Astrocyte (in vitro differentiated cells and primary cell): Measurements from ENCODE around the gene NCCRP1. TPM values are rescaled to one million over a fixed set of nuclear protein-coding genes. Genes with fewer than 3 reads are reported as not detected.
"Not testable (repeated sequence)": the region's sequence is repeated elsewhere in the genome, so short reads cannot be mapped to it uniquely, and the experiment has no call there.

Experiments used
- DNase-seq: peaks from one replicate; pipeline ENCODE4 v3.0.0-alpha.2; 2010; ENCODE audit warnings: low read depth
- FAIRE-seq: peaks from 2 replicates; lab custom pipeline; 2011; peaks lifted over from hg19 to GRCh38; lab: Jason Lieb, UNC
- H2AFZ ChIP-seq: 2 replicates; pipeline ENCODE4 v1.6.0; 2012; ENCODE audit warnings: low read depth, low read length, inconsistent platforms
- H3K27ac ChIP-seq: 2 replicates; pipeline ENCODE4 v1.5.1; 2011; ENCODE audit warnings: low read depth, low read length, inconsistent platforms
- H3K27me3 ChIP-seq: 2 replicates; pipeline ENCODE4 v1.6.0; 2011; ENCODE audit warnings: low read length, inconsistent platforms; ENCODE audit not compliant: insufficient read depth
- H3K36me3 ChIP-seq: 2 replicates; pipeline ENCODE4 v1.5.1; 2011; ENCODE audit warnings: low read length, inconsistent platforms; ENCODE audit not compliant: insufficient read depth
- H3K4me1 ChIP-seq: 2 replicates; pipeline ENCODE4 v1.5.1; 2011; ENCODE audit warnings: low read length, inconsistent platforms; ENCODE audit not compliant: insufficient read depth
- H3K4me2 ChIP-seq: 2 replicates; pipeline ENCODE4 v1.6.0; 2012; ENCODE audit warnings: low read length, inconsistent platforms
- H3K4me3 ChIP-seq: 2 replicates; pipeline ENCODE4 v1.5.1; 2011; ENCODE audit warnings: low read depth, mild to moderate bottlenecking, low read length, inconsistent platforms; ENCODE audit not compliant: insufficient read depth
- H3K79me2 ChIP-seq: 2 replicates; pipeline ENCODE4 v1.6.0; 2012; ENCODE audit warnings: mild to moderate bottlenecking, low read length, inconsistent platforms; ENCODE audit not compliant: insufficient read depth
- H3K9ac ChIP-seq: 2 replicates; pipeline ENCODE4 v1.6.0; 2012; ENCODE audit warnings: mild to moderate bottlenecking, low read length, inconsistent platforms
- H3K9me3 ChIP-seq: 2 replicates; pipeline ENCODE4 v1.5.1; 2012; ENCODE audit warnings: low read depth, mild to moderate bottlenecking, low read length, inconsistent platforms; ENCODE audit not compliant: insufficient read depth
- H4K20me1 ChIP-seq: 2 replicates; pipeline ENCODE4 v1.6.0; 2012; ENCODE audit warnings: low read length, inconsistent platforms; ENCODE audit not compliant: insufficient read depth
- H3K27ac Mint-ChIP-seq: one replicate; pipeline ENCODE4 v1.8.0; 2021; ENCODE audit warnings: mild to moderate bottlenecking, mixed read lengths; ENCODE audit not compliant: unreplicated experiment
- H3K27me3 Mint-ChIP-seq: one replicate; pipeline ENCODE4 v1.8.0; 2021; ENCODE audit warnings: low read depth, mixed read lengths; ENCODE audit not compliant: unreplicated experiment
- H3K36me3 Mint-ChIP-seq: one replicate; pipeline ENCODE4 v1.8.0; 2021; ENCODE audit warnings: low read depth, mixed read lengths; ENCODE audit not compliant: unreplicated experiment
- H3K4me1 Mint-ChIP-seq: one replicate; pipeline ENCODE4 v1.8.0; 2021; ENCODE audit warnings: low read depth, mixed read lengths; ENCODE audit not compliant: unreplicated experiment
- H3K4me3 Mint-ChIP-seq: one replicate; pipeline ENCODE4 v1.8.0; 2021; ENCODE audit warnings: mild to moderate bottlenecking, moderate library complexity, mixed read lengths; ENCODE audit not compliant: unreplicated experiment
- H3K9me3 Mint-ChIP-seq: one replicate; pipeline ENCODE4 v1.8.0; 2021; ENCODE audit warnings: mild to moderate bottlenecking, mixed read lengths; ENCODE audit not compliant: unreplicated experiment
- CTCF ChIP-seq: IDR thresholded peaks from 2 replicates; pipeline ENCODE4 v1.5.1; 2011; ENCODE audit warnings: low read depth, mild to moderate bottlenecking, inconsistent platforms, low read length, moderate library complexity; ENCODE audit not compliant: insufficient read depth
- EZH2 ChIP-seq: IDR thresholded peaks from 2 replicates; pipeline ENCODE4 v1.6.1; 2012; ENCODE audit warnings: mild to moderate bottlenecking, low read length, inconsistent platforms; ENCODE audit not compliant: insufficient read depth
- total RNA-seq: library from RNA; stranded (reverse); gene quantifications from 2 replicates; pipeline ENCODE4 v1.2.1, GENCODE V29; 2021

The NCCRP1 gene
- total RNA-seq, 1 donor from 2014 or later, result not detected

- H3K9me3 ChIP-seq, result no peaks in the 10 kb centered on the region
- Mint-ChIP-seq H3K36me3 (no peaks in the 10 kb centered on the region), H3K27ac (no peak overlapping the region), H3K4me3 (no peak overlapping the region), H3K27me3 (peaks cover 52% of the 10 kb centered on the region), H3K9me3 (peaks cover 10% of the 10 kb centered on the region), H3K4me1 (no peaks in the 10 kb centered on the region)
- H3K79me2 ChIP-seq, result no peaks in the 10 kb centered on the region
- DNase-seq (no peak), FAIRE-seq (no peak)
- H3K4me2 ChIP-seq, result no peak overlapping the region
- no peaks in the 10 kb centered on the region for H4K20me1 ChIP-seq
- TF ChIP-seq CTCF (no peak), EZH2 (no peak)
- no peaks in the 10 kb centered on the region for H3K4me1 ChIP-seq
- H3K27me3 ChIP-seq, result peaks cover 3% of the 10 kb centered on the region
- no peaks in the 10 kb centered on the region for H3K36me3 ChIP-seq
- no peak overlapping the region for H3K27ac ChIP-seq
- H3K4me3 ChIP-seq, result no peak overlapping the region
- no peak overlapping the region for H2AFZ ChIP-seq
- no peak overlapping the region for H3K9ac ChIP-seq
These were observed 21.7 kb downstream of the NCCRP1 start for GRCh38 chr19:39218230-39219007.

GRCh38 chr19:39219108-39219507 is 22.3 kb downstream of the NCCRP1 start:
- not testable (repeated sequence) for H4K20me1 ChIP-seq

GRCh38 chr19:39223703-39224279 is 27.0 kb downstream of the NCCRP1 start:
- Histone ChIP-seq H3K4me3 (no peak overlapping the region), H3K79me2 (no peaks in the 10 kb centered on the region), H3K27ac (no peak overlapping the region), H2AFZ (no peak overlapping the region), H3K4me1 (no peaks in the 10 kb centered on the region), H3K9me3 (no peaks in the 10 kb centered on the region), H3K4me2 (no peak overlapping the region), H3K9ac (no peak overlapping the region), H3K27me3 (peaks cover 6% of the 10 kb centered on the region), H4K20me1 (no peaks in the 10 kb centered on the region), H3K36me3 (no peaks in the 10 kb centered on the region)
- FAIRE-seq (no peak), DNase-seq (peak; percentile 12)
- Mint-ChIP-seq H3K4me1 (no peaks in the 10 kb centered on the region), H3K36me3 (no peaks in the 10 kb centered on the region), H3K9me3 (peaks cover 1% of the 10 kb centered on the region), H3K27ac (no peak overlapping the region), H3K27me3 (peaks cover 58% of the 10 kb centered on the region), H3K4me3 (no peak overlapping the region)
- no peak for TF ChIP-seq CTCF
- no peak for TF ChIP-seq EZH2

More at GRCh38 chr19:39219108-39219507, 22.3 kb downstream of the NCCRP1 start:
- not testable (repeated sequence) for DNase-seq, H3K4me2 ChIP-seq, H3K4me3 Mint-ChIP-seq, H3K27me3 ChIP-seq, H3K27ac Mint-ChIP-seq, H3K4me3 ChIP-seq, H3K27ac ChIP-seq, H3K9me3 ChIP-seq, H3K4me1 Mint-ChIP-seq, H3K36me3 ChIP-seq, H3K36me3 Mint-ChIP-seq, H3K4me1 ChIP-seq, H3K9ac ChIP-seq, H3K79me2 ChIP-seq, FAIRE-seq, H2AFZ ChIP-seq
- H3K9me3 Mint-ChIP-seq, result peaks cover 10% of the 10 kb centered on the region
- H3K27me3 Mint-ChIP-seq, result peaks cover 52% of the 10 kb centered on the region
